Measurements from ENCODE around the gene ARFRP1.

- TF ChIP-seq, protein P1, sequence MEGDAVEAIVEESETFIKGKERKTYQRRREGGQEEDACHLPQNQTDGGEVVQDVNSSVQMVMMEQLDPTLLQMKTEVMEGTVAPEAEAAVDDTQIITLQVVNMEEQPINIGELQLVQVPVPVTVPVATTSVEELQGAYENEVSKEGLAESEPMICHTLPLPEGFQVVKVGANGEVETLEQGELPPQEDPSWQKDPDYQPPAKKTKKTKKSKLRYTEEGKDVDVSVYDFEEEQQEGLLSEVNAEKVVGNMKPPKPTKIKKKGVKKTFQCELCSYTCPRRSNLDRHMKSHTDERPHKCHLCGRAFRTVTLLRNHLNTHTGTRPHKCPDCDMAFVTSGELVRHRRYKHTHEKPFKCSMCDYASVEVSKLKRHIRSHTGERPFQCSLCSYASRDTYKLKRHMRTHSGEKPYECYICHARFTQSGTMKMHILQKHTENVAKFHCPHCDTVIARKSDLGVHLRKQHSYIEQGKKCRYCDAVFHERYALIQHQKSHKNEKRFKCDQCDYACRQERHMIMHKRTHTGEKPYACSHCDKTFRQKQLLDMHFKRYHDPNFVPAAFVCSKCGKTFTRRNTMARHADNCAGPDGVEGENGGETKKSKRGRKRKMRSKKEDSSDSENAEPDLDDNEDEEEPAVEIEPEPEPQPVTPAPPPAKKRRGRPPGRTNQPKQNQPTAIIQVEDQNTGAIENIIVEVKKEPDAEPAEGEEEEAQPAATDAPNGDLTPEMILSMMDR (IDR thresholded peaks at IDR 0.05; ENCODE audit: insufficient read depth, low read length), result no peak
- no peak for TF ChIP-seq POLR2AphosphoS5 (IDR thresholded peaks at IDR 0.05; ENCODE audit: low read depth)
- TF ChIP-seq, protein P2, sequence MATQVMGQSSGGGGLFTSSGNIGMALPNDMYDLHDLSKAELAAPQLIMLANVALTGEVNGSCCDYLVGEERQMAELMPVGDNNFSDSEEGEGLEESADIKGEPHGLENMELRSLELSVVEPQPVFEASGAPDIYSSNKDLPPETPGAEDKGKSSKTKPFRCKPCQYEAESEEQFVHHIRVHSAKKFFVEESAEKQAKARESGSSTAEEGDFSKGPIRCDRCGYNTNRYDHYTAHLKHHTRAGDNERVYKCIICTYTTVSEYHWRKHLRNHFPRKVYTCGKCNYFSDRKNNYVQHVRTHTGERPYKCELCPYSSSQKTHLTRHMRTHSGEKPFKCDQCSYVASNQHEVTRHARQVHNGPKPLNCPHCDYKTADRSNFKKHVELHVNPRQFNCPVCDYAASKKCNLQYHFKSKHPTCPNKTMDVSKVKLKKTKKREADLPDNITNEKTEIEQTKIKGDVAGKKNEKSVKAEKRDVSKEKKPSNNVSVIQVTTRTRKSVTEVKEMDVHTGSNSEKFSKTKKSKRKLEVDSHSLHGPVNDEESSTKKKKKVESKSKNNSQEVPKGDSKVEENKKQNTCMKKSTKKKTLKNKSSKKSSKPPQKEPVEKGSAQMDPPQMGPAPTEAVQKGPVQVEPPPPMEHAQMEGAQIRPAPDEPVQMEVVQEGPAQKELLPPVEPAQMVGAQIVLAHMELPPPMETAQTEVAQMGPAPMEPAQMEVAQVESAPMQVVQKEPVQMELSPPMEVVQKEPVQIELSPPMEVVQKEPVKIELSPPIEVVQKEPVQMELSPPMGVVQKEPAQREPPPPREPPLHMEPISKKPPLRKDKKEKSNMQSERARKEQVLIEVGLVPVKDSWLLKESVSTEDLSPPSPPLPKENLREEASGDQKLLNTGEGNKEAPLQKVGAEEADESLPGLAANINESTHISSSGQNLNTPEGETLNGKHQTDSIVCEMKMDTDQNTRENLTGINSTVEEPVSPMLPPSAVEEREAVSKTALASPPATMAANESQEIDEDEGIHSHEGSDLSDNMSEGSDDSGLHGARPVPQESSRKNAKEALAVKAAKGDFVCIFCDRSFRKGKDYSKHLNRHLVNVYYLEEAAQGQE (IDR thresholded peaks at IDR 0.05; ENCODE audit: insufficient replicate concordance, low read depth), result no peak
Observed at GRCh38 chr20:63689046-63690002, 18.5 kb downstream of the ARFRP1 start.

All from HL-60 (cell line).